ENCODE measurements around the gene TANC2.
"Not testable (repeated sequence)": the region's sequence is repeated elsewhere in the genome, so short reads cannot be mapped to it uniquely, and the experiment has no call there.

The TANC2 gene

GRCh38 chr17:62965174-62965685, 805 bp upstream of the TANC2 start:
- DNase-seq: no peak

- peak in 1 of 2 experiments; percentile 21 for DNase-seq
Measured at GRCh38 chr17:62966426-62967204, 580 bp downstream of the TANC2 start.

- no peak for DNase-seq
Measured at GRCh38 chr17:62967205-62967529, 1.1 kb downstream of the TANC2 start.

GRCh38 chr17:62968445-62968923, 2.4 kb downstream of the TANC2 start:
- DNase-seq: peak; percentile 79 to 91

DNA sequence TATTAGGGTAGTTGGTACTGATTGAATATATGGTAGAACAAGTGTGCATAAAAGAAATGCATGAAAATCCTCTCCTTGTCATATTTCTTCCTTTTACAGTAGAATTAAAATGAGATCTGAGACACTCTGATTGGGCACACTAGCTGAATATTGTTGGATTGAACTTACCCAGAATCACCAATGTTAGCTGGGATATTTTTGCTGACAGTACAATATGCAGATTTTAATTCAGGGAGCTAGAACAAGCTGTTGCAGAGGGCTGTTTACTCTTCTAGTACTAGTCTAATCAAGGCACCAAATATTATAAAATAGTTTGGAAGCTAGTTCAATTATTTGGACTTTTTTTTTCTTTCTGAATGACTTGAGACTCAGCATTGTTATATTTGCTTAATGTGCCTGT, 4.6 kb downstream of the TANC2 start:
- no peak for DNase-seq

- DNase-seq: no peak
Measured at GRCh38 chr17:62971853-62972252, 5.8 kb downstream of the TANC2 start.

- no peak for DNase-seq
Measured at GRCh38 chr17:62974788-62975187, 8.8 kb downstream of the TANC2 start.

GRCh38 chr17:62975206-62975605, 9.2 kb downstream of the TANC2 start:
- DNase-seq: no peak

DNA sequence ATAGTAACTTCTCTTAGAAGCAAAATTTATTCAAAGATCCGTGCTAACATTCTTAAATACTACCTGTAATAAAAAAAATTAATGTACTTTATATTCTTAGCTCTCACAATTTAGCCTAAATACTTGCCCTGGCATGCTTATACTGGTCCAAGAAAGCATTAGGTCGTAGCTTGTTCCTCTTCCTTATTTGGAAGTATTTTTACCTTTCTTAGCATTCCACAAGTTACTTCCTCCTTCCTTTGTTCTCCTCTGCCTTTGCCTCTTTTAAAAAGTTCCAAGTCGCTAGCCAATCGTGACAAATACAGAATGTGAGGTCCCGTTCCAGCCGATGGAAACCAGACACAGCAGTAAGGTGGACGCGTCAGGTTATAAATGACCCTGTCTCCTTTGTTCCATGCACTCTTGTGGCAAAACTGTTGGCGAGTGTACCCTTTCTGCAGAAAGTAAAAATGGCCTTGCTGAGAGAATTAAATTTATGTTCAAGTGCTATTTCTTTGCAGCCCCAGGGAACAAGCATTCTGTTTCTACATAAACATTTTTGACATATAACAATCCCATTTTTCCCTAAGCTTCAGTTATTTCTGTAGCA, 10.7 kb downstream of the TANC2 start:
- not testable (repeated sequence) for DNase-seq

GRCh38 chr17:62980842-62981241, 14.8 kb downstream of the TANC2 start:
- no peak for DNase-seq

- DNase-seq: no peak
Measured at GRCh38 chr17:62981933-62982332, 15.9 kb downstream of the TANC2 start.

DNA sequence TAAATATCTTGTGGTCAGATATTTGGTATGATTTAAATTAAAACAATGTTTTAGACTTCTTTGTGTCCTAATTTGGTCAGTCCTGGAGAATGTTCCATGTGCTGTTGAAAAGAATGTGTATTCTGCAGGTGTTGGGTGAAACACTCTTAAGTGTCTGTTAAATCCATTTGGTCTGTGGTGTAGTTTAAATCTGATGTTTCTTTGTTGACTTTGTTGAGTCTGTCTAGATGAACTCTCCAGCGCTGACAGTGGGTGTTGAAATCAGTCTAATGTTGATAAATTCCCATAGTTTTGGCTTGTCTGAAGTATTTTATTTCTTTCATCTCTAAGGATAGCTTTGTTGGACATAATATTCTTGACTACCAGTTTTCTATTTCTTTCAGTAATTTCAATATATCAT, 18.8 kb downstream of the TANC2 start:
- DNase-seq: no peak

DNA sequence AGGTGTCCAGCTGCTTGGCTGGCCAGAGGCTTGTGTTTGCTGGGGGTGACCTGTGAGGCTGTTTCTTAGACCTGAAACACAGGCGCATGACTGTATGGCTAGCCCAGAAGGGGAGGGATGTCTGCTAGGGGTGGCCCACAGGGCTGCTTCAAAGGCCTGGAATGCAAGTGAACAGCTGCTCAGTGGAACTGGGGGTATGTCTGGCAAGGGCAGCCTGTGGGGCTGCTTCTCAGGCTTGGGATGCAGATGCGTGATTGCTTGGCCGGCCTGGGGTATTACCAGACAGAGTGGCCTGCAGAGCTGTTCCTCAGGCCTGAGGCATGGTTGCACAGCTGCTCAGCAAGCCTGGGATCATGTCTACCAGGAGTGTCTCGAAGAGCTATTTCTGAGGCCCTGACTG, 20.5 kb downstream of the TANC2 start:
- DNase-seq: no peak

- DNase-seq: no peak
Measured at GRCh38 chr17:62987136-62987535, 21.1 kb downstream of the TANC2 start.

GRCh38 chr17:62989501-62989900, 23.5 kb downstream of the TANC2 start:
- no peak for DNase-seq

- DNase-seq: no peak
Measured at GRCh38 chr17:62994931-62995330, 28.9 kb downstream of the TANC2 start.

- peak; percentile 9 to 35 for DNase-seq
Measured at GRCh38 chr17:62995377-62995885, 29.4 kb downstream of the TANC2 start.

DNA sequence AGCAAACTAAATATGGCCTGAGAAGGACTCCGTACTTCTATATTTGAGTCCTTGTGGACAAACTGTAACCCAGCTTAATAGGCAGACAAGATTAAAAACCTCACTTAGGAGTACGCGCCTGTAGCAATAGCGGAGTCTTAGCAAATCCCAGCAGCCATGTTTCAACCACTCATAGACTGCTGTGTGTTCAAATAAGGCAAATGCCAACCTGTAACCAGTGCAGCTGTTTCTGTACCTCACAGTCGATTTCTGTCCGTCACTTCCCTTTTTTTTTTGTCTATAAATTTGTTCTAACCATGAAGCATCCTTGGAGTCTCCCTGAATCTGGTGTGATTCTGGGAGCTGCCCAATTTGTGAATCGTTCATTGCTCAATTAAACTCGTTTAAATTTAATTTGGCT, 30.2 kb downstream of the TANC2 start:
- no peak for DNase-seq

DNA sequence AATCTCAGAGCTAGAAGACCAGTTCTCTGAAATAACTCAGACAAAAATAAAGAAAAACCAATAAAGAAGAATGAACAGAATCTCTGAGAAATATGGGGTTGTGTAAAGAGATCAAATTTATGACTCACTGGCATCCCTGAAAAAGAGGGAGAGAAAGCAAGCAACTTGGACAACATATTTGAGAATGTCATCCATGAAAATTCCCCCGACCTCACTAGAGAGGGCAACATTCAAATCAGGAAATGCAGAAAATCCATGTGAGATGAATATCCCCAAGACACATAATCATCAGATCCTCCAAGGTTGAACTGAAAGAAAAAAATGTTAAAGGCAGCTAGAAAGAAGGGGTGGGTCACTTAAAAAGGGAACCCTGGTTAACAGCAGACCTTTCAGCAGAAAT, 32.1 kb downstream of the TANC2 start:
- no peak for DNase-seq

- DNase-seq: no peak
Measured at GRCh38 chr17:62998665-62999393, 32.8 kb downstream of the TANC2 start.

DNA sequence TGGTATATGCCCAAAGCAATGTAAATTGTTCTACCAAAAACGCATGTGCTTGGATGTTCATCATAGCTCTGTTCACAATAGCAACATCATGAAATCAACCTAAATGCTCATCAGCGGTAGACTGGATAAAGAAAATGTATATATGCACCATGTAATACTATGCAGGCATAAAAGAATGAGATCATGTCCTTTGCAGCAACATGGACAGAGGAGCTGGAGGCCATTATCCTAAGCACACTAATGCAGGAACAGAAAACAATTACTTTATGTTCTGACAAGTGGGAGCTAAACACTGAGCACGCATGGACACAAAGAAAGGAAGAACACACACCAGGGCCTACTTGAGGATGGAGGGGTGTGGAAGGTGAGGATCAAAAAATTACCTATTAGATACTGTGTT, 33.7 kb downstream of the TANC2 start:
- DNase-seq: no peak

DNA sequence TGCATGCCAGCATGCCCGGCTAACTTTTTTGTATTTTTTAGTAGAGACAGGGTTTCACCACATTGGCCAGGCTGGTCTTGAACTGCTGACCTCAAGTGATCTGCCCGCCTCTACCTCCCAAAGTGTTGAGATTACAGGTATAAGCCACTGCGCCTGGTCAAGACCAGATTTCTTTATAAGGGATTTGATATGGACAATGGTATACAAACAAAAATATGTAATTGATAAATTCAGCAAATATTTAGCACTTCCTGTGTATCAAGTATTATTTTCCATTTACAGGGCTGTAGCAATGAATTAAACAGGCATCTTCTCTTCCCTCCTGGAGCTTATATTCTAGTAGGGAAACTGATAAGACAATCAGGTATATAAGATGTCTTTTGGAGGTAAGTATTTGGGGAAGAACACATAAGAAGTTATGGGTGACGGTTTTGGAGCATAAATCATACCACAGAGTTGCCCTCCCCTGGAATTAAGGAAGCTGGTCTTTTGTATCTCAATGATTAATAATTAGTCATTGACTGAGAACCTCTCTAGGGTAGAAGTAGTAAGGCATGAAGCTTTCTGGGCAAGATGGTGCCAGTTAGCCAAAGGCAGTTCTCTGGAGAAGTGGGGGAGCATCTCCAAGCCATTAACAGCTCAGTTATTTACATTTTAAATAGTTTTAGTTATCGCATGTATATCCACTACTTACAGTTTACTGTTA, 35.8 kb downstream of the TANC2 start:
- DNase-seq: no peak

DNA sequence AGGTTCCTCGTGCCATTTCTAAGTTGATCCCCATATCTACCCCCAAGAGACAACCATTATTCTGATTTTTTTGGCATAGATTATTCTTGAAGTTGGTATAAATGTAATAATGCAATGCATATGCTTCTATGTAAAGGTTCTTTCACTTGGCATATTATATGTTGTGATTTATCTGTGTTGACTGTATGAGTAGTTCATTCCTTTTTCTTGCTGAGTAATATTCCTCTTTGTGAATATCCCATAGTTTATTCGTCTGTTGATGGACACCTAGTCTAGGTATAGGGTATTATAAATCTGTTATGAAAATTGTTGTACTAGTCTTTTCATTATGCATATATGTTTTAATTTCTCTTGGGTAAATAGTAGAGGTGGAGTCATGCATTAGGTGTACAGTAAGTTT, 36.6 kb downstream of the TANC2 start:
- no peak for DNase-seq
